H9 (cell line): Measurements from ENCODE around the gene CRABP2. TPM values are rescaled to one million over a fixed set of nuclear protein-coding genes. Genes with fewer than 3 reads are reported as not detected.

Experiments
- DNase-seq: peaks from one replicate; pipeline ENCODE4 v3.0.0-alpha.2; 2017
- H2AFZ ChIP-seq: one replicate; pipeline ENCODE4 v1.6.1; 2013; ENCODE audit warnings: mild to moderate bottlenecking, low read length, control low read depth, moderate library complexity
- H2AK5ac ChIP-seq: 2 replicates; pipeline ENCODE4 v1.6.1; 2013; ENCODE audit warnings: low read length, control low read depth, mixed read lengths; ENCODE audit not compliant: insufficient read length
- H2BK120ac ChIP-seq: one replicate; pipeline ENCODE4 v1.6.1; 2013; ENCODE audit warnings: low read depth, mild to moderate bottlenecking, low read length, control low read depth, inconsistent platforms; ENCODE audit not compliant: poor library complexity, severe bottlenecking
- H2BK12ac ChIP-seq: 2 replicates; pipeline ENCODE4 v1.6.1; 2013; ENCODE audit warnings: low read length, control low read depth, mixed read lengths, low read depth; ENCODE audit not compliant: insufficient read length
- H2BK15ac ChIP-seq: 2 replicates; pipeline ENCODE4 v1.6.1; 2013; ENCODE audit warnings: low read depth, low read length, control low read depth
- H2BK20ac ChIP-seq: one replicate; pipeline ENCODE4 v1.6.1; 2013; ENCODE audit warnings: low read depth, mild to moderate bottlenecking, low read length, control low read depth, inconsistent platforms; ENCODE audit not compliant: poor library complexity, severe bottlenecking
- H2BK5ac ChIP-seq: 2 replicates; pipeline ENCODE4 v1.6.1; 2013; ENCODE audit warnings: low read length, control low read depth, mixed read lengths; ENCODE audit not compliant: insufficient read length
- H3K14ac ChIP-seq: 2 replicates; pipeline ENCODE4 v1.6.1; 2013; ENCODE audit warnings: low read length, control low read depth; ENCODE audit not compliant: insufficient read depth
- H3K18ac ChIP-seq: 2 replicates; pipeline ENCODE4 v1.6.1; 2013; ENCODE audit warnings: low read depth, mild to moderate bottlenecking, mixed read lengths, low read length, control low read depth; ENCODE audit not compliant: insufficient read length
- H3K23ac ChIP-seq: 2 replicates; pipeline ENCODE4 v1.6.1; 2013; ENCODE audit warnings: low read length, control low read depth, mixed read lengths, low read depth; ENCODE audit not compliant: insufficient read length
- H3K23me2 ChIP-seq: 2 replicates; pipeline ENCODE4 v1.6.1; 2013; ENCODE audit warnings: low read depth, mild to moderate bottlenecking, mixed read lengths, low read length, control low read depth; ENCODE audit not compliant: insufficient read length, poor library complexity, severe bottlenecking
- H3K27ac ChIP-seq: 2 replicates; pipeline ENCODE4 v1.5.1; 2013; ENCODE audit warnings: low read length, control low read depth, mixed read lengths, low read depth; ENCODE audit not compliant: insufficient read length
- H3K27me3 ChIP-seq: 2 replicates; pipeline ENCODE4 v1.6.1; 2013; ENCODE audit warnings: low read length, control low read depth, inconsistent platforms; ENCODE audit not compliant: insufficient read depth
- H3K4ac ChIP-seq: 2 replicates; pipeline ENCODE4 v1.6.1; 2013; ENCODE audit warnings: low read depth, mild to moderate bottlenecking, control low read depth, inconsistent platforms, low read length, moderate library complexity
- H3K4me1 ChIP-seq: 2 replicates; pipeline ENCODE4 v1.6.1; 2013; ENCODE audit warnings: low read length, control low read depth, inconsistent platforms; ENCODE audit not compliant: insufficient read depth
- H3K4me2 ChIP-seq: 2 replicates; pipeline ENCODE4 v1.6.1; 2013; ENCODE audit warnings: low read length, control low read depth, mixed read lengths; ENCODE audit not compliant: insufficient read length, insufficient read depth
- H3K56ac ChIP-seq: 2 replicates; pipeline ENCODE4 v1.6.1; 2013; ENCODE audit warnings: low read depth, mild to moderate bottlenecking, mixed read lengths, low read length, control low read depth; ENCODE audit not compliant: insufficient read length
- H3K79me1 ChIP-seq: 2 replicates; pipeline ENCODE4 v1.6.1; 2013; ENCODE audit warnings: low read depth, mild to moderate bottlenecking, moderate library complexity, low read length, control low read depth, inconsistent platforms; ENCODE audit not compliant: insufficient read depth, poor library complexity, severe bottlenecking
- H3K79me2 ChIP-seq: 2 replicates; pipeline ENCODE4 v1.6.1; 2013; ENCODE audit warnings: low read length, control low read depth, inconsistent platforms; ENCODE audit not compliant: insufficient read depth
- H3K9ac ChIP-seq: 2 replicates; pipeline ENCODE4 v1.6.1; 2013; ENCODE audit warnings: low read length, control low read depth, mixed read lengths; ENCODE audit not compliant: insufficient read length; ENCODE audit errors: extremely low read depth
- H3K9me3 ChIP-seq: one replicate; pipeline ENCODE4 v1.6.1; 2013; ENCODE audit warnings: low read depth, low read length, inconsistent platforms; ENCODE audit not compliant: control insufficient read depth
- H3T11ph ChIP-seq: one replicate; pipeline ENCODE4 v1.6.1; 2013; ENCODE audit warnings: mild to moderate bottlenecking, low read length, control low read depth, inconsistent platforms
- H4K20me1 ChIP-seq: one replicate; pipeline ENCODE4 v1.6.1; 2013; ENCODE audit not compliant: control insufficient read depth, insufficient read length, insufficient read depth
- H4K5ac ChIP-seq: 2 replicates; pipeline ENCODE4 v1.6.1; 2013; ENCODE audit warnings: low read depth, mild to moderate bottlenecking, mixed read lengths, low read length, control low read depth; ENCODE audit not compliant: insufficient read length
- H4K8ac ChIP-seq: replicated peaks from 2 replicates; pipeline ENCODE4 v1.6.1; 2013; ENCODE audit warnings: low read length, control low read depth, mixed read lengths, low read depth; ENCODE audit not compliant: insufficient read length
- H4K91ac ChIP-seq: 2 replicates; pipeline ENCODE4 v1.6.1; 2013; ENCODE audit warnings: low read depth, mild to moderate bottlenecking, moderate library complexity, mixed read lengths, low read length, control low read depth; ENCODE audit not compliant: insufficient read length
- H3K27ac Mint-ChIP-seq, 3 experiments: 2 replicates in 2 of 3; 3 replicates in 1 of 3; pipeline ENCODE4 v1.8.0; 2020 to 2021; ENCODE audit warnings: mixed read lengths in 3 of 3, mild to moderate bottlenecking in 1 of 3, moderate library complexity in 1 of 3
- H3K27me3 Mint-ChIP-seq: 2 replicates; pipeline ENCODE4 v1.8.0; 2021; ENCODE audit warnings: low read depth, mild to moderate bottlenecking, moderate library complexity, mixed read lengths
- H3K36me3 Mint-ChIP-seq, 3 experiments: 2 replicates in 2 of 3; 3 replicates in 1 of 3; pipeline ENCODE4 v1.8.0; 2020 to 2021; ENCODE audit warnings: low read depth in 3 of 3, mixed read lengths in 3 of 3; ENCODE audit not compliant: insufficient read depth in 1 of 3
- H3K4me1 Mint-ChIP-seq, 2 experiments: 2 replicates each; pipeline ENCODE4 v1.8.0; 2020; ENCODE audit warnings: mixed read lengths in 2 of 2
- H3K4me3 Mint-ChIP-seq, 2 experiments: 2 replicates in 1 of 2; 3 replicates in 1 of 2; pipeline ENCODE4 v1.8.0; 2020 to 2021; ENCODE audit warnings: mild to moderate bottlenecking in 2 of 2, mixed read lengths in 2 of 2, moderate library complexity in 1 of 2
- H3K9me3 Mint-ChIP-seq, 2 experiments: 2 replicates in 1 of 2; 3 replicates in 1 of 2; pipeline ENCODE4 v1.8.0; 2020; ENCODE audit warnings: mild to moderate bottlenecking in 2 of 2, mixed read lengths in 2 of 2, moderate library complexity in 1 of 2
- WGBS: extraction: QIAGEN DNeasy Blood & Tissue Kit; methylation state at CpG from one replicate; pipeline ENCODE4 v1.1.7; 2013; ENCODE audit warnings: missing lambda C conversion rate, low lambda C conversion rate, mixed read lengths; ENCODE audit not compliant: insufficient read length; ENCODE audit errors: extremely low coverage; 5-methylcytosine and 5-hydroxymethylcytosine counted together
- total RNA-seq: library from RNA; stranded (reverse); gene quantifications from 2 replicates; pipeline ENCODE4 v1.2.1, GENCODE V29; 2021
- TF ChIP-seq, protein P1 (sequence below): fragments of 200-600 bp; sonication (generic); conservative IDR thresholded peaks from 3 replicates; pipeline ENCODE4 v1.8.0; 2021; ENCODE audit warnings: antibody characterized with exemption, mild to moderate bottlenecking

CRABP2 gene
- total RNA-seq, 1 experiment from 2014 or later, result 184 TPM

- no peak overlapping the region for H3K4me2 ChIP-seq
- H3K56ac ChIP-seq, result no peak overlapping the region
- H2AK5ac ChIP-seq, result no peak overlapping the region
- whole genome bisulfite sequencing, result no CpG with 5 or more reads among the region's 9 CpGs
- Mint-ChIP-seq H3K27me3 (peaks cover 98% of the 10 kb centered on the region), H3K36me3 (no peaks in the 10 kb centered on the region), H3K4me3 (no peak overlapping the region), H3K27ac (no peak overlapping the region), H3K4me1 (peaks cover 33 to 37% of the 10 kb centered on the region in 2 experiments), H3K9me3 (no peaks in the 10 kb centered on the region)
- no peak overlapping the region for H3T11ph ChIP-seq
- no peak overlapping the region for H2BK5ac ChIP-seq
- H4K8ac ChIP-seq, result no peak overlapping the region
- H4K5ac ChIP-seq, result no peak overlapping the region
- H3K14ac ChIP-seq, result no peak overlapping the region
- H4K20me1 ChIP-seq, result no peaks in the 10 kb centered on the region
- TF ChIP-seq, protein P1, sequence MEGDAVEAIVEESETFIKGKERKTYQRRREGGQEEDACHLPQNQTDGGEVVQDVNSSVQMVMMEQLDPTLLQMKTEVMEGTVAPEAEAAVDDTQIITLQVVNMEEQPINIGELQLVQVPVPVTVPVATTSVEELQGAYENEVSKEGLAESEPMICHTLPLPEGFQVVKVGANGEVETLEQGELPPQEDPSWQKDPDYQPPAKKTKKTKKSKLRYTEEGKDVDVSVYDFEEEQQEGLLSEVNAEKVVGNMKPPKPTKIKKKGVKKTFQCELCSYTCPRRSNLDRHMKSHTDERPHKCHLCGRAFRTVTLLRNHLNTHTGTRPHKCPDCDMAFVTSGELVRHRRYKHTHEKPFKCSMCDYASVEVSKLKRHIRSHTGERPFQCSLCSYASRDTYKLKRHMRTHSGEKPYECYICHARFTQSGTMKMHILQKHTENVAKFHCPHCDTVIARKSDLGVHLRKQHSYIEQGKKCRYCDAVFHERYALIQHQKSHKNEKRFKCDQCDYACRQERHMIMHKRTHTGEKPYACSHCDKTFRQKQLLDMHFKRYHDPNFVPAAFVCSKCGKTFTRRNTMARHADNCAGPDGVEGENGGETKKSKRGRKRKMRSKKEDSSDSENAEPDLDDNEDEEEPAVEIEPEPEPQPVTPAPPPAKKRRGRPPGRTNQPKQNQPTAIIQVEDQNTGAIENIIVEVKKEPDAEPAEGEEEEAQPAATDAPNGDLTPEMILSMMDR, result no peak
- no peaks in the 10 kb centered on the region for H3K9me3 ChIP-seq
- no peak overlapping the region for H3K4ac ChIP-seq
- no peak overlapping the region for H3K18ac ChIP-seq
- H2BK15ac ChIP-seq, result no peak overlapping the region
- H3K23me2 ChIP-seq, result peaks cover 10% of the 10 kb centered on the region
- no peaks in the 10 kb centered on the region for H3K79me2 ChIP-seq
- H3K4me1 ChIP-seq, result no peaks in the 10 kb centered on the region; the same call in 1 of the 2 replicates
- H4K91ac ChIP-seq, result no peak overlapping the region
- no peak overlapping the region for H2BK20ac ChIP-seq
- H3K9ac ChIP-seq, result no peak overlapping the region
- no peaks in the 10 kb centered on the region for H3K79me1 ChIP-seq
- DNase-seq, result no peak
- no peak overlapping the region for H2BK120ac ChIP-seq
- H3K27ac ChIP-seq, result no peak overlapping the region
- no peak overlapping the region for H2AFZ ChIP-seq
- H2BK12ac ChIP-seq, result no peak overlapping the region
- H3K27me3 ChIP-seq, result no peaks in the 10 kb centered on the region; the same call in 1 of the 2 replicates
- H3K23ac ChIP-seq, result no peak overlapping the region
Measured at GRCh38 chr1:156652992-156653355, 52.4 kb downstream of the CRABP2 start.
